Lung (tissue), 12 donors: ENCODE measurements around the gene UMPS. TPM values are rescaled to one million over a fixed set of nuclear protein-coding genes. Genes with fewer than 3 reads are reported as not detected.
"Not testable (repeated sequence)": the region's sequence is repeated elsewhere in the genome, so short reads cannot be mapped to it uniquely, and the experiment has no call there.

Source experiments
- ATAC-seq: fragments of 200-7000 bp; cut with Tn5 transposase; one replicate; pipeline ENCODE4 v1.9.1; 2020; ENCODE audit warnings: moderate number of reproducible peaks; ENCODE audit not compliant: insufficient read depth, low FRiP score
- DNase-seq, 3 donors: peaks; one replicate each; pipeline ENCODE4 v3.0.0-alpha.2; 2013 to 2017
- H3K27ac ChIP-seq, 2 donors: one replicate each; pipeline ENCODE4 v1.5.1; 2013; ENCODE audit warnings: mild to moderate bottlenecking in 2 of 2, moderate library complexity in 2 of 2, control low read depth in 1 of 2, inconsistent platforms in 1 of 2, low read depth in 1 of 2, low read length in 1 of 2
- H3K27me3 ChIP-seq, 3 donors: one replicate each; pipeline ENCODE4 v1.5.1; 2013; ENCODE audit warnings: low read length in 2 of 3; ENCODE audit not compliant: control insufficient read depth in 3 of 3, insufficient read depth in 3 of 3
- H3K36me3 ChIP-seq, 4 donors: one replicate each; pipeline ENCODE4 v1.5.1; 2013; ENCODE audit warnings: low read length in 4 of 4, mild to moderate bottlenecking in 1 of 4, moderate library complexity in 1 of 4; ENCODE audit not compliant: control insufficient read depth in 4 of 4, insufficient read depth in 4 of 4
- H3K4me1 ChIP-seq, 5 donors: one replicate each; pipeline ENCODE4 v1.5.1; 2013; ENCODE audit warnings: low read length in 5 of 5, mild to moderate bottlenecking in 2 of 5, moderate library complexity in 1 of 5; ENCODE audit not compliant: control insufficient read depth in 5 of 5, insufficient read depth in 5 of 5
- H3K4me3 ChIP-seq: one replicate; pipeline ENCODE4 v1.5.1; 2013; ENCODE audit warnings: mild to moderate bottlenecking, control low read depth, moderate library complexity
- H3K9ac ChIP-seq, 2 donors: one replicate each; pipeline ENCODE4 v1.5.1; 2013; ENCODE audit warnings: low read length in 2 of 2, control low read depth in 1 of 2; ENCODE audit not compliant: insufficient read depth in 1 of 2
- H3K9me3 ChIP-seq, 4 donors: one replicate each; pipeline ENCODE4 v1.5.1; 2013; ENCODE audit warnings: low read length in 3 of 4, mild to moderate bottlenecking in 1 of 4, moderate library complexity in 1 of 4; ENCODE audit not compliant: control insufficient read depth in 4 of 4, insufficient read depth in 3 of 4
- CTCF ChIP-seq: IDR thresholded peaks from 2 replicates; pipeline ENCODE4 v1.5.1; 2012; ENCODE audit warnings: mild to moderate bottlenecking; ENCODE audit errors: control extremely low read depth, extremely low read depth
- WGBS, 2 donors: extraction: QIAGEN DNeasy Blood & Tissue Kit; methylation state at CpG; one replicate each; pipeline ENCODE4 v1.1.7; 2013; 5-methylcytosine and 5-hydroxymethylcytosine counted together
- polyA plus RNA-seq, 2 donors: library from polyadenylated mRNA; stranded (reverse); fragments of 200-250 nt; gene quantifications; one replicate each; pipeline ENCODE4 v1.2.1, GENCODE V29; 2013
- total RNA-seq, 2 donors: library from RNA; depleted of rRNA in 1 of 2; stranded (reverse); fragments of >200 nt in 1 of 2; gene quantifications; one replicate each; pipeline ENCODE4 v1.2.1, GENCODE V29; 2014 to 2021
- donor health status: control.
- donor health status: control.
- donor health status: Bipolar disorder and iron deficiency.
- donor health status: healthy.
- donor health status: DM: yes; HTN: yes; CAD: no.

The UMPS gene
- total and polyA plus RNA-seq, 4 donors: 17.4 to 27.6 (median 20.4) TPM

GRCh38 chr3:124781476-124782376 is 51.5 kb downstream of the UMPS start:
- no peak for TF ChIP-seq CTCF
- H3K9me3 ChIP-seq: peaks cover 0 to 1% (median 0%) of the 10 kb centered on the region in 4 donors
- peak overlapping the region; percentile 76 to 84 for H3K27ac ChIP-seq
- ATAC-seq (no peak), DNase-seq (peak in 1 of 3 donors; percentile 34)
- H3K4me1 ChIP-seq: peaks cover 11 to 51% (median 25%) of the 10 kb centered on the region in 5 donors
- H3K4me3 ChIP-seq: no peak overlapping the region
- H3K27me3 ChIP-seq: no peaks in the 10 kb centered on the region
- H3K36me3 ChIP-seq: no peaks in the 10 kb centered on the region
- no peak overlapping the region for H3K9ac ChIP-seq
- WGBS, 2 donors: 65 to 75% methylated on average over 8 of the region's 8 CpGs

- Histone ChIP-seq H3K27ac (peak overlapping the region in 1 of 2 donors; percentile 17), H3K4me1 (peaks cover 11 to 57% (median 25%) of the 10 kb centered on the region in 5 donors)
- not testable (repeated sequence) for ATAC-seq, DNase-seq, H3K9ac ChIP-seq, H3K4me3 ChIP-seq, H3K9me3 ChIP-seq, H3K36me3 ChIP-seq, H3K27me3 ChIP-seq
- 64 to 71% methylated on average over 6 of the region's 6 CpGs for WGBS, 2 donors
Observed at GRCh38 chr3:124782377-124782712, 52.1 kb downstream of the UMPS start.

GRCh38 chr3:124783696-124784095 is 53.4 kb downstream of the UMPS start:
- Histone ChIP-seq H3K4me3 (no peak overlapping the region), H3K4me1 (peaks cover 11 to 49% (median 25%) of the 10 kb centered on the region in 5 donors), H3K27ac (no peak overlapping the region), H3K36me3 (no peaks in the 10 kb centered on the region), H3K9me3 (peaks cover 0 to 1% (median 0%) of the 10 kb centered on the region in 4 donors), H3K27me3 (no peaks in the 10 kb centered on the region), H3K9ac (no peak overlapping the region)
- ATAC-seq: no peak
- TF ChIP-seq CTCF: no peak
- DNase-seq: peak in 2 of 3 donors; percentile 29 to 43
- WGBS, 2 donors: 62 to 74% methylated on average over 4 of the region's 4 CpGs

- Histone ChIP-seq H3K9me3 (peaks cover 0 to 1% (median 0%) of the 10 kb centered on the region in 4 donors), H3K9ac (no peak overlapping the region), H3K36me3 (no peaks in the 10 kb centered on the region), H3K27ac (no peak overlapping the region), H3K4me3 (no peak overlapping the region), H3K27me3 (no peaks in the 10 kb centered on the region), H3K4me1 (peaks cover 8 to 38% (median 22%) of the 10 kb centered on the region in 5 donors)
- no peak for ATAC-seq
- no peak for TF ChIP-seq CTCF
- no peak for DNase-seq
- 65 to 81% methylated on average over 17 of the region's 17 CpGs for WGBS, 2 donors
Observed at GRCh38 chr3:124784686-124785382, 54.6 kb downstream of the UMPS start.
